IPS-18a (cell line): ENCODE results near the gene ELMO1.

Experiments used
- H3K27ac ChIP-seq: one replicate; pipeline ENCODE4 v1.5.1; 2013; ENCODE audit warnings: low read length
- H3K27me3 ChIP-seq: one replicate; pipeline ENCODE4 v1.6.1; 2013; ENCODE audit warnings: mild to moderate bottlenecking, low read length; ENCODE audit not compliant: control insufficient read depth, insufficient read depth
- H3K36me3 ChIP-seq: one replicate; pipeline ENCODE4 v1.6.1; 2013; ENCODE audit warnings: low read depth, low read length; ENCODE audit not compliant: control insufficient read depth
- H3K4me1 ChIP-seq: one replicate; pipeline ENCODE4 v1.6.1; 2013; ENCODE audit warnings: low read depth, low read length; ENCODE audit not compliant: control insufficient read depth
- H3K4me3 ChIP-seq: one replicate; pipeline ENCODE4 v1.5.1; 2013; ENCODE audit warnings: low read length
- H3K9ac ChIP-seq: one replicate; pipeline ENCODE4 v1.6.1; 2013; ENCODE audit warnings: mild to moderate bottlenecking, low read length, moderate library complexity
- H3K9me3 ChIP-seq: one replicate; pipeline ENCODE4 v1.6.1; 2013; ENCODE audit warnings: low read depth, low read length; ENCODE audit not compliant: control insufficient read depth

The ELMO1 gene

DNA sequence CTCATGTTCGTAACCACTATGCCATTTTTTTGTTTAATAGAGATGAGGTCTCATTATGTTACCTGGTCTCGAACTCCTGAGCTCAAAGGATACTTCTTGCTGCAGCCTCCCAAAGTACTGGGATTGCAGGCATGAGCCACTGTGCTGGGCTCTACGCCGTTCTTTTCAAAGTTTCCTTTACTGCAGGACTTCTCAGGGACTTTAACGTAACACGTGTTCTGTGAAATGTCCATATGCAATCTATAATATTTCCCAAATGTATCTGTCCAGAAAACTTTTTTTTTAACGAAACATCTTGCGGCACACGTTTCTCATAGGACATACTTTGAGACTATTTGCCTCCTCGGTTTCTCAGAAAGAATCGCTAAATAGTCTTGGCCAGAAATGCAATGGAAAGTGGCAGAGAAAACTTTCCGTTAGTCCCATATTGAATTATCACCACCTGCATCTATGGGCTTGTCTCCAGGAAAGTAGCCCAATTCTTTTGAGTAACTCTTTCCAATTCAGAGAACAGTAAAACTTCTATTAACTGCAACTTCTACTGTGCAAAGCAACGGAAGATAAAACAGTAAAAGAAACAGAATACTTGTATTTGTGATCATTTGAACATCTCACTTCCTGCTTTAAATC, 96.3 kb downstream of the ELMO1 start:
- H3K36me3 ChIP-seq, result no peaks in the 10 kb centered on the region
- H3K9ac ChIP-seq, result no peak overlapping the region
- no peak overlapping the region for H3K27ac ChIP-seq
- peaks cover 15% of the 10 kb centered on the region for H3K4me1 ChIP-seq
- no peaks in the 10 kb centered on the region for H3K27me3 ChIP-seq
- H3K4me3 ChIP-seq, result no peak overlapping the region
- no peaks in the 10 kb centered on the region for H3K9me3 ChIP-seq

DNA sequence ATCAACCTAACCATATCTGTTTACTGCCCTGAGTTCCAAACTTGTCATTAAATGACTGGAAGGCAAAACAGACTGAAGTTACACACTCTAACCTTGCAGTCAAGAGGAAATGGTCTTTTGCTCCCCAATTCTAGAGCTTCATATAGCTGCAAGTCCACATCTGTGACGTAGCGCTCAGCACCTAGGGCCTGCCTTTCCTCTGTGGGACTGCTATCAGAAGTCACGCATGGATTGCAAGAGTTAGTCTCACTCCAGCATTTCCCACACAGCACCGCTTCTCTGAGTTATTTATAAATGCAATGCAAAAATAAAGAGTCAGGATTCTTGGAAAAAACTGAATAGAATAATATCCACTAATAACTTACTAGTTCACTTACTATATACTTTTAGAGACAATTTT, 96.9 kb downstream of the ELMO1 start:
- Histone ChIP-seq H3K4me3 (no peak overlapping the region), H3K27ac (no peak overlapping the region)

DNA sequence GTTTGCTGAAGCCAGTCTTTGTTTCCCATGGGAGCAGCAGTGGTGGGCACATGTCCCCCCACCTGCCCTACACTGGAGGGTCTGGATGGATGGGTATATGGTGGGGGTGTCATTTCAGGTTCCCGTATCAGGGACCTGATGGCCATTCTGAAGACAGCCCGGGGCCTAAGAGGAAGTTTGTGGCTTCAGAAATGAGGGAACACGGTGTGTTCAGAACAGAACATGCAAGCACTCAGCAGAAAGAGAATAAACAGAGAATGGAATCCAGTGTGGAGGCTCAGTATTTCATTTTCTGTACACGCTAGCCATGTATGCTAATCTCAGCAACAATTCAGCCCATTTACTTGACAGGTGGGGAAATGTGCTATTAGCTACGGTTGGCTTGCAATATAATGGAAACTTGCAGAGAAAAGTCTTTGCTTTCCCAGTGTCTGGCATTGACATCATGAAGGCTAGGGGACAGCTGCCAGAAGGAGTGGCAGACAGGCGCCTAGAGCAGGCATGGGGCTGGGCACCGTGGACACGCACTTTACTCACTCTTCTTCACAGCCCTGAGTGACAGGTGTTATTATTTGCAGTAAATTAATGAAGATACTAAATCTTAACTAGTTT, 98.6 kb downstream of the ELMO1 start:
- H3K27ac ChIP-seq, result no peak overlapping the region
- no peaks in the 10 kb centered on the region for H3K9me3 ChIP-seq
- H3K4me3 ChIP-seq, result no peak overlapping the region
- H3K27me3 ChIP-seq, result no peaks in the 10 kb centered on the region
- peaks cover 15% of the 10 kb centered on the region for H3K4me1 ChIP-seq
- H3K9ac ChIP-seq, result no peak overlapping the region
- no peaks in the 10 kb centered on the region for H3K36me3 ChIP-seq

More for the DNA sequence above, 96.9 kb downstream of the ELMO1 start:
- H3K9ac ChIP-seq, result no peak overlapping the region
- peaks cover 16% of the 10 kb centered on the region for H3K4me1 ChIP-seq
- no peaks in the 10 kb centered on the region for H3K27me3 ChIP-seq
- H3K9me3 ChIP-seq, result no peaks in the 10 kb centered on the region
- no peaks in the 10 kb centered on the region for H3K36me3 ChIP-seq

DNA sequence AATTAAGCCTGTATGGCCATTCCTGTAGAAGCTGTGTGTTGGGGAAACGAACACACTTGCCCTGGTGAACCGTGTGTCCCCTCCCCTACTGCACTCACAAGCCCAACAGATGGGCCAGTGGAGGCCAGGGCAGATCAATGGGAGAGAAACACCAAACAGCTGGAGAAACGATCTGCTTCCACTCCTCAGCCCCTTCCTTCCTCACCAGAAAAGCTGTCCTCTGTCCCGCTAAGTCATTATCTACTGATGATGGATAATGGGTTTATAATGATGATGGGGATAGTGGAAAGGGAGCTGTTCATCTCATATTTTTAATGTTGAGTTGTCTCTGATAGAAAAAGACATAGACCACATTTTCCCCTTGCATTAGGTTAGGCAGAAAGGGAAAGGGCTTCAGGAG, 99.7 kb downstream of the ELMO1 start:
- H3K4me1 ChIP-seq, result peaks cover 6% of the 10 kb centered on the region
- H3K9ac ChIP-seq, result no peak overlapping the region
- H3K27me3 ChIP-seq, result no peaks in the 10 kb centered on the region
- no peaks in the 10 kb centered on the region for H3K36me3 ChIP-seq
- H3K27ac ChIP-seq, result no peak overlapping the region
- no peaks in the 10 kb centered on the region for H3K9me3 ChIP-seq
- H3K4me3 ChIP-seq, result no peak overlapping the region

DNA sequence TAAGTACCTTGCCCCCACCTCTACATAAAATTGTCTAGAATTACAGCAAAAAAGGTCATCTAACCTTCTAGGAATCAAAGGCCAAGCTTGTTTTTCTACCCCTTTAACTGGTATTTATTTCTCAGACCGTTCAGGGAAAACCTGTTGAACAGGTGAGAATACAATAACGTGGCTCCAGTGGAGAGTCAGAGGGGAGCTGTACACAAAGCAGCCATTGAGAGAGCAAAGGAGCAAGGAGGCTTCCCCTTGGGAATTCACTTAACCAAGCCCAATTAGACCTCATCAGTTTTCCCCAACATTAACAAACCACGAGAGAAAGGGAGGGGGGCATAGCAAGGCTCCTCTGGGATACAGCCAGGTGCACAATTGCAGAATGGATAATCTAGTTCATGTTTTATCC, 101.9 kb downstream of the ELMO1 start:
- Histone ChIP-seq H3K4me3 (no peak overlapping the region), H3K9me3 (no peaks in the 10 kb centered on the region), H3K9ac (no peak overlapping the region), H3K27me3 (no peaks in the 10 kb centered on the region), H3K4me1 (peaks cover 6% of the 10 kb centered on the region), H3K27ac (no peak overlapping the region), H3K36me3 (no peaks in the 10 kb centered on the region)

DNA sequence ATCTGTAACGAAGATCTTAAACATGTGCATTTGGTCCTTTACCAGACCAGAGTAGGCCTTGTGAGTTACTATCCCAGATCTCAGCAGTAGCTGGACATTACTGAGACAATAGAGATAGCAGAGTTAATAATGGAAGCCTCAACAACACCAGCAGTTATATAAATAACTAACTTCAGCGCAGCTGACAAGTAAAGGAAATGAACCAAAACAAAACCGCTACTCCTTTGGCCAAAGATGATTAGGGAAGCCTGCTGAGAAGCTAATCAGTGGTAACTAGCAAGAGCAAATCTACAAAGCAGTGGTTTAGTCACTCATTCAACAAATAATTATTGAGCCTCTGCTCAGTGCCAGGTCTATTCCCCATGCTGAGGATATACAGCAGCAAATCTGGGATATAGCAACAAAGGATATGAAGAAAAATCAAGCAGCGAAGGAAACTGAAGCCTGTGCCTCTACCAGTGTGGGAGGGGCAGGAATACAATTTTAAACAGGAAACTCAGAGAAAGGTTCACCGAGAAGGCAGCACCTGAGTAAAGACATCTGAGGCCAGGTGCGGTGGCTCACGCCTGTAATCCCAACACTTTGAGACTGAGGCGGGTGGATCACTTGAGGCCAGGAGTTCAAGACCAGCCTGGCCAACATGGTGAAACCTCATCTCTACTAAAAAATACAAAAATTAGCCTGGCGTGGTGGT, 103.6 kb downstream of the ELMO1 start:
- H3K4me3 ChIP-seq, result no peak overlapping the region
- H3K9ac ChIP-seq, result no peak overlapping the region
- H3K27ac ChIP-seq, result no peak overlapping the region

DNA sequence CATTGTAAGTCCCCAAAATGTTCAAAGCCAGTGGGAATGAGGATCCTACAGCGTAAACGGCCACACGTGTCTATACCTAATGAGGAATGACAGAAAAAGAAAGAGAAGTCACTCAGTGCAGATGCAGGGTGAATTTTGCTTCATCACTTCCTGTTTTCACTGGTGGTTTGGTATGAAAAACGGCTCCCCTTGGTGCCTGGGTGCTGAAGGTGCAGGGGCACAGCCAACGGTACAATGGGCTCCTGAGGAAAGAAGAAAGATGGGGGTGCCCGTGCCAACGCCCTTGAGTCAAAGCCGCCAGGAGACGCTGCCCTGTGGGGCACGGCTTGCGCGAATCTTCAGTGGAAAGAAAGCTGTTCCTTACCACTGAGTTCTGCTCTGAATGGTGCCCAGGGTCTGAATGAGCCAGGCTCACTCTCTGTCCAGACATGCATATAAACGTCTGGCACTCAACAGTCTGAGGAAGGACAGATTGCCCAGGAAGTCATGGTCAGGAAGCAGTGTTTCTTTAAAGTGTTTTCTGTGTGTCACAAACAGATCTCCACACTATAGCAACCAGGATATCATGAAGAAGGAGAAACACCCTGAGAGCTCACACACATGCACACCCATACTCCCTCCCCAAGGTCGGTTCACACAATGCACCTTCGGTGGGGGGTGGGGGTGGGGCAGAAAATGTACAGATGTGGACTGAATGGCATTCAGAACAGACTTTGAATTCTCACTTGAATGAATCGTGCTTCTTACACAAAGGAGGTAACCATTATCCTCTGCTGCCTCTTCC, 105.8 kb downstream of the ELMO1 start:
- Histone ChIP-seq H3K9ac (no peak overlapping the region), H3K36me3 (no peaks in the 10 kb centered on the region), H3K4me1 (peaks cover 6% of the 10 kb centered on the region), H3K27me3 (no peaks in the 10 kb centered on the region), H3K4me3 (no peak overlapping the region), H3K27ac (no peak overlapping the region), H3K9me3 (no peaks in the 10 kb centered on the region)

More for the DNA sequence above, 103.6 kb downstream of the ELMO1 start:
- no peaks in the 10 kb centered on the region for H3K27me3 ChIP-seq
- H3K4me1 ChIP-seq, result peaks cover 6% of the 10 kb centered on the region
- no peaks in the 10 kb centered on the region for H3K9me3 ChIP-seq
- no peaks in the 10 kb centered on the region for H3K36me3 ChIP-seq

DNA sequence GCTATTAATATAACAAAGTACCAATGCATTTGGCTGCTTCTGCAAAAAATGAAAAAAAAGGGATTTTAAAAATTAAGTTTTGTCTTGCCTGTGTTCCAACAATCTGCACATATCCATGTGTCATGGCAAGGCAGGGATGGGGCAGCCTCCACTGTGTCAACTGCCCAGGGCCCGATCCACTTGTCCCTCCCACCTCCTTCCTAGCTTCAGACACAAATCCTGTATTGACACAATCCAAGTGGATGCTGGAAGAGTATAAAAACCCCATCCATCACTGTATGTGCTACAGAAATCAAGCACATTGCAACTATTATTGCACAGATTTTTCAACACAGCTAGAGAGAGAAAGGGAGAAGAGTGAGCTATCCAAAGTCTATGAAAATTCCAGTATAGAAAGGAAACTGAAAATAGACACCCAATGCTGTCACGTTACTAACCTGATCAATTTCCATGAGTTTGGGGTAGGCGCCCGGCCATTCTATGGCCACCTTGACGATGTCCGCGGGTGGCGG, 106.4 kb downstream of the ELMO1 start:
- Histone ChIP-seq H3K27ac (no peak overlapping the region), H3K9ac (no peak overlapping the region), H3K4me1 (peaks cover 6% of the 10 kb centered on the region), H3K36me3 (no peaks in the 10 kb centered on the region), H3K9me3 (no peaks in the 10 kb centered on the region), H3K27me3 (no peaks in the 10 kb centered on the region), H3K4me3 (no peak overlapping the region)

DNA sequence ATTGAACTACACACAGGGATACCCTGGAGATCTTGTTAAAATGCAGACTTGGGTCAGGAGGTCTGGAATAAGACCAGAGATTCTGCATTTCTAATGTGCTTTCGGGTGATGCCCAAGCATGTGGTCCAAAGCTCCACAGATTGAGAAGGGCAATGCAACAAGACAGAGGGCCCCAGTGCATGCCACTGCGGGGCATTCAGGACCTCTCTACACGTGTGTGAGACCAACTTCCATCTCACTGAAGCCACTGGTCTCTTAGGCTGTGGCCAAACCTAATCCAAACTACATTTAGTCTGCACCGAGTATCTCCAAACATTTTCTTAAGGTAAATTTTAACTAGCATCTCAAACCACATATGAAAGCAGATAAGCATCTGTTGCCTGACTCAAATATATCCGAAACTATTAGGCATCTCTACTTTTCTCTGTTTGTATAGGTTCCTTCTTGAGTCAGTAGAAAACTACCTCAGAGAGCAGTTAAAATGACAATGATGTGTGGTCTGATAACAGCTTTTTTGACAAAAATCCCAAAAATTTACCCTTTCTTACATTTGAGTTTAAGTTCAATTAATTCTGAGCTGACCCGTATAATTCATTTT, 107.5 kb downstream of the ELMO1 start:
- Histone ChIP-seq H3K27me3 (no peaks in the 10 kb centered on the region), H3K36me3 (no peaks in the 10 kb centered on the region), H3K9ac (no peak overlapping the region), H3K4me1 (no peaks in the 10 kb centered on the region), H3K9me3 (no peaks in the 10 kb centered on the region), H3K4me3 (no peak overlapping the region), H3K27ac (no peak overlapping the region)

DNA sequence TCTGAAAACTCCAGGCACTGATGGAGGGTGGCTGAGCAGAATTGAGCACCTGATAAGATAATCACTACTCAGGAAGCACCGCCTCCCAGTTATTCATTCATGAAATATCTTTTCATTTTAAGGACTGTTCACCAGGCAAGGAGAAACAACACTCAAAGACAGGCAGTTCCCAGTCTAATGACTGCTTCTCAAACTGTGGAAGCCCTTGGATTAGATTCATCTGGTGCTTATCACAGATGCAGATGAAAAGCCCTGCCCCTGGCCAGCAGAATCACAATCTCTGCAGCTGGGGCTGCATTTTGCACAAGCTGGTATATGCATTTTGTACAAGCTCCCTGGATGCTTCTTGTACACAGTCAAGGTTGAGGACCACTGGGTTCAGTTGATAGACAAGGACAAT, 109.7 kb downstream of the ELMO1 start:
- Histone ChIP-seq H3K27ac (no peak overlapping the region), H3K4me3 (no peak overlapping the region), H3K36me3 (no peaks in the 10 kb centered on the region), H3K9ac (no peak overlapping the region), H3K9me3 (no peaks in the 10 kb centered on the region), H3K27me3 (no peaks in the 10 kb centered on the region), H3K4me1 (no peaks in the 10 kb centered on the region)

DNA sequence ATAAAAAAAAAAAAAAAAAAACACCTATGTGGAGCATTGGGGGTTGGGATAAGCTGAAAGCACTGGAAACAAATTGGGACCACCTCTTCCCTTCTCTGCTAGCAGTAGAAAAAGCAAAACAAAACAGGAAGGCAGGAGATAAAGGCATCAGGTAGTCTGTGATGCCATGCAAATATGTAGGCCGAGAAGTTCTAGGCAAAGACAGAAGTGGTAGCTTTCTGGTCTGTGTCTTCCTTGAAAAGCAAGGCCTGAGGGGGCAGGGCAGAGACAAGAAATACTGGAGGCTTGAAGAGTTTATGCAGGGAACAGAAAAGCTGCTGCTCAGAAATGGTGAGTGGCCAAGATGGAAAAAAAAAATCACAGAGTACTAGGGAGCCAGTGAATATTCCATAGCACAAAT, 111.1 kb downstream of the ELMO1 start:
- no peaks in the 10 kb centered on the region for H3K4me1 ChIP-seq
- no peak overlapping the region for H3K27ac ChIP-seq
- H3K27me3 ChIP-seq, result no peaks in the 10 kb centered on the region
- no peaks in the 10 kb centered on the region for H3K36me3 ChIP-seq
- H3K9ac ChIP-seq, result no peak overlapping the region
- H3K9me3 ChIP-seq, result no peaks in the 10 kb centered on the region
- no peak overlapping the region for H3K4me3 ChIP-seq
